Neuronal stem cell (in vitro differentiated cells): Measurements from ENCODE around the gene RPL35. TPM values are rescaled to one million over a fixed set of nuclear protein-coding genes. Genes with fewer than 3 reads are reported as not detected.

Experiments used
- DNase-seq: peaks from one replicate; pipeline ENCODE4 v3.0.0-alpha.2; 2013; ENCODE audit warnings: low spot score
- H2AFZ ChIP-seq: one replicate; pipeline ENCODE4 v1.6.1; 2013; ENCODE audit warnings: mild to moderate bottlenecking, low read length, inconsistent platforms
- H2AK5ac ChIP-seq: 2 replicates; pipeline ENCODE4 v1.6.1; 2013; ENCODE audit warnings: low read depth, mild to moderate bottlenecking, inconsistent platforms, low read length, moderate library complexity, mixed read lengths
- H2BK120ac ChIP-seq: 2 replicates; pipeline ENCODE4 v1.6.1; 2013; ENCODE audit warnings: low read depth, mild to moderate bottlenecking, inconsistent platforms, low read length, moderate library complexity, mixed read lengths
- H2BK12ac ChIP-seq: one replicate; pipeline ENCODE4 v1.6.1; 2013; ENCODE audit warnings: low read length, inconsistent platforms
- H2BK15ac ChIP-seq: 2 replicates; pipeline ENCODE4 v1.6.1; 2013; ENCODE audit warnings: mild to moderate bottlenecking, low read length, inconsistent platforms, mixed read lengths
- H2BK5ac ChIP-seq: one replicate; pipeline ENCODE4 v1.6.1; 2013; ENCODE audit warnings: inconsistent platforms, mild to moderate bottlenecking, low read length, moderate library complexity
- H3K14ac ChIP-seq: one replicate; pipeline ENCODE4 v1.6.1; 2013; ENCODE audit warnings: low read length, inconsistent platforms
- H3K18ac ChIP-seq: 2 replicates; pipeline ENCODE4 v1.6.1; 2013; ENCODE audit warnings: low read length, inconsistent platforms
- H3K23ac ChIP-seq: 2 replicates; pipeline ENCODE4 v1.6.1; 2013; ENCODE audit warnings: low read depth, mild to moderate bottlenecking, mixed read lengths, low read length, inconsistent platforms; ENCODE audit not compliant: poor library complexity
- H3K27ac ChIP-seq: replicated peaks from 3 replicates; pipeline ENCODE4 v1.5.1; 2013; ENCODE audit warnings: low read length, inconsistent platforms
- H3K27me3 ChIP-seq, 3 experiments: 2 replicates each; pipeline ENCODE4 v1.6.1; 2013; ENCODE audit warnings: low read length in 3 of 3, mild to moderate bottlenecking in 2 of 3, inconsistent platforms in 1 of 3, low read depth in 1 of 3, mixed read lengths in 1 of 3, moderate library complexity in 1 of 3; ENCODE audit not compliant: control insufficient read depth in 3 of 3, insufficient read depth in 3 of 3
- H3K36me3 ChIP-seq, 2 donors: replicated peaks in 1 of 2; 2 replicates each; pipeline ENCODE4 v1.6.1; 2013; ENCODE audit warnings: low read length in 2 of 2; ENCODE audit not compliant: control insufficient read depth in 2 of 2, insufficient read depth in 2 of 2
- H3K4ac ChIP-seq: 2 replicates; pipeline ENCODE4 v1.6.1; 2013; ENCODE audit warnings: inconsistent platforms, mild to moderate bottlenecking, low read length, moderate library complexity
- H3K4me1 ChIP-seq, 2 donors: 1 replicate in 1 of 2; 2 replicates in 1 of 2; pipeline ENCODE4 v1.6.1; 2013; ENCODE audit warnings: low read length in 2 of 2, low read depth in 1 of 2; ENCODE audit not compliant: control insufficient read depth in 2 of 2, insufficient read depth in 1 of 2
- H3K4me2 ChIP-seq: one replicate; pipeline ENCODE4 v1.6.1; 2013; ENCODE audit warnings: mild to moderate bottlenecking, low read length, inconsistent platforms; ENCODE audit not compliant: insufficient read depth, poor library complexity, severe bottlenecking
- H3K4me3 ChIP-seq, 2 donors: 2 replicates each; pipeline ENCODE4 v1.5.1; 2013; ENCODE audit warnings: low read length in 2 of 2, mild to moderate bottlenecking in 2 of 2, inconsistent platforms in 1 of 2, moderate library complexity in 1 of 2
- H3K79me1 ChIP-seq: one replicate; pipeline ENCODE4 v1.6.1; 2013; ENCODE audit warnings: low read depth, mild to moderate bottlenecking, inconsistent platforms, low read length, moderate library complexity
- H3K9ac ChIP-seq: one replicate; pipeline ENCODE4 v1.6.1; 2013; ENCODE audit warnings: mild to moderate bottlenecking, low read depth, low read length, inconsistent platforms; ENCODE audit not compliant: poor library complexity
- H3K9me3 ChIP-seq, 2 donors: replicated peaks in 1 of 2; 2 replicates each; pipeline versions ENCODE3 to v1.6.1; 2013; ENCODE audit warnings: low read length in 2 of 2, mild to moderate bottlenecking in 2 of 2, inconsistent platforms in 1 of 2, low read depth in 1 of 2, mixed read lengths in 1 of 2, moderate library complexity in 1 of 2; ENCODE audit not compliant: control insufficient read depth in 2 of 2, insufficient read depth in 1 of 2
- H4K8ac ChIP-seq: one replicate; pipeline ENCODE4 v1.6.1; 2013; ENCODE audit warnings: low read depth, mild to moderate bottlenecking, inconsistent platforms, low read length, moderate library complexity
- H4K91ac ChIP-seq: one replicate; pipeline ENCODE4 v1.6.1; 2013; ENCODE audit warnings: low read length, low read depth, mild to moderate bottlenecking, inconsistent platforms; ENCODE audit not compliant: poor library complexity
- WGBS, 2 donors: extraction: QIAGEN DNeasy Blood & Tissue Kit; methylation state at CpG; one replicate each; pipeline ENCODE4 v1.1.7; 2013; ENCODE audit warnings: missing lambda C conversion rate in 2 of 2, mixed read lengths in 1 of 2; ENCODE audit not compliant: insufficient read length in 2 of 2, insufficient replicate concordance in 1 of 2; ENCODE audit errors: extremely low coverage in 2 of 2; 5-methylcytosine and 5-hydroxymethylcytosine counted together
- polyA plus RNA-seq, 2 experiments: library from polyadenylated mRNA; stranded (reverse); fragments of 200-250 nt; gene quantifications; one replicate each; pipeline ENCODE4 v1.2.3, GENCODE V29; 2013

Gene RPL35
- polyA plus RNA-seq (2013, experiment 1 of 2), result 6,578 TPM
- polyA plus RNA-seq (2013, experiment 2 of 2), result 6,505 TPM

DNA sequence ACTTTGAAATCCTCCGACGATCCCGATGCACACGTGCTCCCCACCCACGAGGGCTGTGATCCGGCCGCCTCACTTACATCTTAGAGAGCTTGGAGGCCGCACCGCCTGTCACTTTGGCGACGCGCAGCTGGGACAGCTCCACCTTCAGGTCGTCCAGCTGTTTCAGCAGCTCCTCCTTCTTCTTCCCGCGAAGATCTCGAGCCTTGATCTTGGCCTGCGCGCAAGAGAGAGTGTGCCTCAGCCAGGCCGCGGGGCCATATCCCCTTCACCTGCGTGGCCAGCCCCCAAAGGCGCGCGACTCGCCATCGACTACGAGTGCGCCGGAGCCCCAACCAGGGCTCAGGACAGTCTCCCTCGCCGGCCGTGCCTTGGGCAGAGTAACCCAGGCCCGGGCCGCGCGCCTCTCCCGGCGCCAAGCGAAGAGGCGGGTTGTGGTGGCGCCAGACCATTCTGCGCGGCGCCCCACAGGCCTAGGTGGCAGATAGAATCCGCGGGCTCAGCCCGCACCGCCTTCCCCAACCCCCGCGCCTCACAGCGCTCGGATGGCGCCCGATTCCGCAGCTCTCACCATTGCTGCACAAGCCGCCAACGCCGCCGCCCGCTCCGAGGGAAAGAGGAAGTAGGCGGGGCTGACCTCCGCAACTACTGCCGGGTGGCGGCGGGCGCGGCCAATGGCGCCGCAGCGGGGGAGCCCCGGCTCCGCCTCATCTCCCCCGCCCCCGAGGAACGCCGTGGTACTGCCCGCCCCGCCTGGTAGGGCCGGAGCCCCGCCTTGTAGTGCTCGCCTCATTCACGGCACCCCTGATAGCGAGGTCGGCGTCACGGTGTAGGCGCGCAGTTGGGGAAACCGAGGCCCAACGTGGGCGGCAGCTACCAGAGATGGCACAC, at the start of gene RPL35, which contains the start of gene ARPC5L:
Gene RPL35 (minus strand): TSS at position 616 of the 888 bp plus-strand sequence. CDS start 45 bp downstream, at position 571.
Gene ARPC5L (plus strand): TSS at position 789 of the 888 bp plus-strand sequence. CDS start 7,161 bp downstream, outside the sequence.
- peak within 1 kb of the TSS; percentile 89 for H2BK12ac ChIP-seq
- H3K36me3 ChIP-seq, result peaks cover 41 to 47% of the 10 kb centered on the region in 2 donors
- peak within 1 kb of the TSS; percentile 99 for H2AFZ ChIP-seq
- peaks cover 7 to 11% of the 10 kb centered on the region in 2 donors for H3K4me1 ChIP-seq
- H3K18ac ChIP-seq, result peak within 1 kb of the TSS; percentile 98
- peak within 1 kb of the TSS; percentile 78 for H4K8ac ChIP-seq
- H3K23ac ChIP-seq, result peak within 1 kb of the TSS; percentile 98
- peak within 1 kb of the TSS; percentile 94 to 96 for H3K4me3 ChIP-seq
- H3K9ac ChIP-seq, result peak within 1 kb of the TSS; percentile 99
- DNase-seq, result peak; percentile 91
- peaks cover 12% of the 10 kb centered on the region for H3K79me1 ChIP-seq
- peak within 1 kb of the TSS; percentile 88 for H3K27ac ChIP-seq
- H2BK120ac ChIP-seq, result no peak within 1 kb of the TSS
- peak within 1 kb of the TSS; percentile 58 for H2BK15ac ChIP-seq
- H2AK5ac ChIP-seq, result peak within 1 kb of the TSS; percentile 99
- peak within 1 kb of the TSS; percentile 80 for H3K4me2 ChIP-seq
- WGBS, 2 donors, result no CpG with 5 or more reads among the region's 92 CpGs
- H4K91ac ChIP-seq, result peak within 1 kb of the TSS; percentile 82
- peak within 1 kb of the TSS; percentile 99 for H2BK5ac ChIP-seq
- peak within 1 kb of the TSS; percentile 96 for H3K14ac ChIP-seq
- no peaks in the 10 kb centered on the region for H3K27me3 ChIP-seq
- no peaks in the 10 kb centered on the region for H3K9me3 ChIP-seq
- H3K4ac ChIP-seq, result peak within 1 kb of the TSS; percentile 100

DNA sequence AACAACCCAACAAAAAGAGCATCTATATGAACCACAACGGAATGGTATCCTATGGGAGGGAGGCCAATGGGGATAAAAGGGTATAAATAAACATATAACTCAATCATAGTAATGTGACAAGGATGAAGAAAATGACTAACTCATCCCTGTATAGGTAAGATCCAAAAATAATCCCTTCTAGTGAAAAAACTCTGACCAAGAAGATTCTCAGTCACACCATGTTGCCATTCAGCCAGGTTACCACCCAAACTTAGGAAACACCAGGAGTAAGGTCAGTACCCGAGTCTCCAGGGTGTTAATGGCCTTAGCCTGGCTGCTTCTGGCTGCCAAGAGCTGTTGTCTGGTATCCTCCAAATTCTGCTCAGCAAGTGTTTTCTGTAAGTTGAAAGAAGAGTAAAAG, 46.3 kb upstream of the RPL35 start:
- H3K23ac ChIP-seq, result no peak overlapping the region
- H3K27me3 ChIP-seq, result no peaks in the 10 kb centered on the region
- no peak overlapping the region for H2BK120ac ChIP-seq
- peaks cover 0 to 1% of the 10 kb centered on the region in 2 donors for H3K4me1 ChIP-seq
- no peak overlapping the region for H3K14ac ChIP-seq
- no peak overlapping the region for H2AFZ ChIP-seq
- no peak overlapping the region for H2AK5ac ChIP-seq
- no peak overlapping the region for H4K8ac ChIP-seq
- no peak overlapping the region for H3K9ac ChIP-seq
- H2BK5ac ChIP-seq, result no peak overlapping the region
- no peak overlapping the region for H2BK12ac ChIP-seq
- H4K91ac ChIP-seq, result no peak overlapping the region
- peaks cover 3 to 50% of the 10 kb centered on the region in 2 donors for H3K36me3 ChIP-seq
- no CpG with 5 or more reads among the region's 2 CpGs for WGBS, 2 donors
- no peak for DNase-seq
- H3K4me2 ChIP-seq, result no peak overlapping the region
- no peak overlapping the region for H3K4me3 ChIP-seq
- no peaks in the 10 kb centered on the region for H3K79me1 ChIP-seq
- H3K9me3 ChIP-seq, result no peaks in the 10 kb centered on the region
- no peak overlapping the region for H2BK15ac ChIP-seq
- no peak overlapping the region for H3K18ac ChIP-seq
- H3K4ac ChIP-seq, result no peak overlapping the region
- no peak overlapping the region for H3K27ac ChIP-seq

DNA sequence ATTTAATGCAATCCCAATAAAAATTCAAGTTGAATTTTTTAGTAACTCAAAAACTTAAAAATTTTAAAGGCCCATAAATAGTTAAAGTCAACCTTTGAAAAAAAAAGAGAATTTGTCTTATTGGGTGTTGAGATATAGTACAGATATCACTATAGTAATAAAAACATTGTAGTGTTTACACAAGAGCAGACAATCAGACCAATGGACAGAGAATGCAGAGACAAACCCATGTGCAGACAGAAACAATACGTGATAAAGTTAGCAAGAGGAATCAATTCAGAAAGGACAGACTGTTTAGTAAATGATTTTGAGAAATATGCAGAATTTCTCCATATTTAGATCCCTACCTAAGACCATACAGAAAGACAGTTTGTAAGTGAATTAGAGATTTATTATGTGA, 45.2 kb upstream of the RPL35 start:
- Histone ChIP-seq H3K18ac (no peak overlapping the region), H3K9ac (no peak overlapping the region), H3K79me1 (no peaks in the 10 kb centered on the region), H2BK120ac (no peak overlapping the region), H4K8ac (no peak overlapping the region), H2AK5ac (no peak overlapping the region), H3K23ac (no peak overlapping the region), H3K27me3 (no peaks in the 10 kb centered on the region), H3K4ac (no peak overlapping the region), H3K4me2 (no peak overlapping the region), H2AFZ (no peak overlapping the region), H3K14ac (no peak overlapping the region), H2BK12ac (no peak overlapping the region), H3K27ac (no peak overlapping the region), H4K91ac (no peak overlapping the region), H2BK5ac (no peak overlapping the region), H2BK15ac (no peak overlapping the region), H3K9me3 (no peaks in the 10 kb centered on the region), H3K4me3 (no peak overlapping the region), H3K4me1 (no peaks in the 10 kb centered on the region), H3K36me3 (peaks cover 3 to 39% of the 10 kb centered on the region in 2 donors)
- WGBS, 2 donors, result no CpG with 5 or more reads among the region's 1 CpG
- DNase-seq, result no peak

DNA sequence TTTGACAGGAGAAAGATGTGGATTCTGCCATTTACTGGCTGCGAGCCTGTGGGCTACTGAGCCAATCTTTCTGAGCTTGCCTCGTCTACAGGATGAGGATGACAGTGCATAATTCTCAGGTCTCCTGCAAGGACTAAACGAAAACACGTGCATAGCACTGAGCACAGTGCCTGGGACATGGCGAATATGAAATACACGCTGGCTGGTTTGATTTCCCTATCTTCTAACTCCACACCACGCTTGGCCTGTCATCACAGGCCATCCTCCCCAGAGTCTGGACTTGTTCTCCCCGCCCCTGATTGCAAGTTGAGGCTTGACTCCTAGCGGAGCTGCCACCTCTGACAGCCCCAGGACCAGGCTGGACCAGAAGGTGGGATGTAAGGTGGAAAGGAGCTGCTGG, 38.1 kb upstream of the RPL35 start:
- Histone ChIP-seq H4K91ac (no peak overlapping the region), H4K8ac (no peak overlapping the region), H2BK120ac (no peak overlapping the region), H2BK15ac (no peak overlapping the region), H3K9me3 (no peaks in the 10 kb centered on the region), H3K36me3 (peaks cover 5 to 41% of the 10 kb centered on the region in 2 donors), H2AK5ac (no peak overlapping the region), H3K14ac (peak overlapping the region; percentile 89), H3K4me3 (no peak overlapping the region), H2BK5ac (no peak overlapping the region), H2BK12ac (no peak overlapping the region), H3K18ac (no peak overlapping the region), H3K79me1 (no peaks in the 10 kb centered on the region), H3K4ac (no peak overlapping the region), H3K4me1 (no peaks in the 10 kb centered on the region), H3K4me2 (no peak overlapping the region), H3K9ac (no peak overlapping the region), H3K27ac (no peak overlapping the region), H3K23ac (peak overlapping the region; percentile 67), H3K27me3 (no peaks in the 10 kb centered on the region), H2AFZ (no peak overlapping the region)
- no peak for DNase-seq
- whole genome bisulfite sequencing, 2 donors, result no CpG with 5 or more reads among the region's 9 CpGs
